Cardiac fibroblast (primary cell): Measurements from ENCODE around the gene EFNB2.

Experiments
- DNase-seq, 2 donors: peaks; one replicate each; pipeline versions ENCODE4 v3.0.0 to v3.0.0-alpha.2; 2010; ENCODE audit warnings: low read depth in 2 of 2
- H3K4me3 ChIP-seq, 2 donors: replicated peaks in 1 of 2; 1 replicate in 1 of 2; 2 replicates in 1 of 2; pipeline ENCODE4 v1.5.1; 2011; ENCODE audit warnings: low read depth in 2 of 2, low read length in 2 of 2, mild to moderate bottlenecking in 2 of 2, moderate library complexity in 1 of 2
- TF ChIP-seq, protein P1 (sequence below): IDR thresholded peaks from one replicate; pipeline ENCODE4 v1.5.1; 2011; ENCODE audit warnings: low read depth, mild to moderate bottlenecking, low read length, inconsistent platforms

The EFNB2 gene

DNA sequence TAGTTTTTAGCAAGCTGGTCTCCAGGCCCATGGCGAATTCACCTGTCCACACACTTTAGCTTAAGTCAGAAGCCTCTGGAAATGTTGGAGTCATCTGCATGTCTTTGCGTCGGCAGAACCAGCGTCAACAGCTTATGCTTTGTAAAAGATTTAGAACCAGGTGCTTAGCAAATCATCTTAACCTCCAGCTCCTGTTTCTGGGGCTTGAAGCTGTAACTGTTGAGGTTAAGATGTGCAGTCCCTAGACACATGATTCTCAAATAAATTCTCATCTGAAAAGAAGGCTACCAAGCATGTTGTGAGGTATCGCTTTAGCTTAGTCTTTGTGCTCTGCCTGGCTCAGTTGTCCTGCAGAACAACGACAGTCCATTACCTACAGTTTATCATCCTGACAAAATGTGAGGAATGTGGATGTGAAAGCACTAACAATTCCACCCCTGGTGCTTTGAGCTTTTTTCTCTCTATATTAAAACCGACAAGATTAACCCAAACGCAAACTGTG, 4.4 kb downstream of the EFNB2 start:
- TF ChIP-seq, protein P1, sequence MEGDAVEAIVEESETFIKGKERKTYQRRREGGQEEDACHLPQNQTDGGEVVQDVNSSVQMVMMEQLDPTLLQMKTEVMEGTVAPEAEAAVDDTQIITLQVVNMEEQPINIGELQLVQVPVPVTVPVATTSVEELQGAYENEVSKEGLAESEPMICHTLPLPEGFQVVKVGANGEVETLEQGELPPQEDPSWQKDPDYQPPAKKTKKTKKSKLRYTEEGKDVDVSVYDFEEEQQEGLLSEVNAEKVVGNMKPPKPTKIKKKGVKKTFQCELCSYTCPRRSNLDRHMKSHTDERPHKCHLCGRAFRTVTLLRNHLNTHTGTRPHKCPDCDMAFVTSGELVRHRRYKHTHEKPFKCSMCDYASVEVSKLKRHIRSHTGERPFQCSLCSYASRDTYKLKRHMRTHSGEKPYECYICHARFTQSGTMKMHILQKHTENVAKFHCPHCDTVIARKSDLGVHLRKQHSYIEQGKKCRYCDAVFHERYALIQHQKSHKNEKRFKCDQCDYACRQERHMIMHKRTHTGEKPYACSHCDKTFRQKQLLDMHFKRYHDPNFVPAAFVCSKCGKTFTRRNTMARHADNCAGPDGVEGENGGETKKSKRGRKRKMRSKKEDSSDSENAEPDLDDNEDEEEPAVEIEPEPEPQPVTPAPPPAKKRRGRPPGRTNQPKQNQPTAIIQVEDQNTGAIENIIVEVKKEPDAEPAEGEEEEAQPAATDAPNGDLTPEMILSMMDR: no peak
- DNase-seq: no peak
- H3K4me3 ChIP-seq: no peak overlapping the region

DNA sequence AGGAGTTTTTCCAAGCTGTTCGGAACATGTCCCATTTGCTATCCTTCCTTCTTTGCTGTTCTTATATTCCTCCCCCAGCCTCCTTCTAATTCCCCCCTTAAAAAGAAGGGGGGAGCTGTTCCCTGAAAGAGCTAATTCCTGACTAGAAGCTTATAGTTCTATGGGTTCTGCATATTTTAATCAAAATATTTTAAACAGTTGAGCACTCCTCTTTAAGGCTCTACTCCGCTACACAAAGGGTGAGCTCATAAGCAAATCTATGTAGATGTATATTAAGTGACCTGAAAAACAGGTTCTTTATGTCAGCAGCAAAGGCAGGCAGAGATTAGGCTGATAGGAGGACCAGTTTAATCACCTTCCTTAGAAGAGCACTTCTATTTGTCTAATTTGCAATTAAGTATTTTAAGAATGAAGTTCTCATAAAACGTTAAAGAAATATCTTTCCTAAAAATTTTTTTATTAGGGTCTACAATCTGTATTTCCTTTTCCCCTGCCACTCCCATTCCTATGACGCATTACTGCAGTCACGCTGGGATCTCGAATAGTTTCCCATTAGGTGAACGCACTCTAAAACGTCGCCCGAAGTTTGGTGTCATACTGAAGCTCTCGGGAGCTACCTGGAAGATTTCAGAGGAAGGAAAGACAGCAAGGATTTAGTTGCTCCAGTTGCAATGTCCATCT, 5.2 kb downstream of the EFNB2 start:
- H3K4me3 ChIP-seq: no peak overlapping the region
- no peak for DNase-seq
- TF ChIP-seq, protein P1: no peak

DNA sequence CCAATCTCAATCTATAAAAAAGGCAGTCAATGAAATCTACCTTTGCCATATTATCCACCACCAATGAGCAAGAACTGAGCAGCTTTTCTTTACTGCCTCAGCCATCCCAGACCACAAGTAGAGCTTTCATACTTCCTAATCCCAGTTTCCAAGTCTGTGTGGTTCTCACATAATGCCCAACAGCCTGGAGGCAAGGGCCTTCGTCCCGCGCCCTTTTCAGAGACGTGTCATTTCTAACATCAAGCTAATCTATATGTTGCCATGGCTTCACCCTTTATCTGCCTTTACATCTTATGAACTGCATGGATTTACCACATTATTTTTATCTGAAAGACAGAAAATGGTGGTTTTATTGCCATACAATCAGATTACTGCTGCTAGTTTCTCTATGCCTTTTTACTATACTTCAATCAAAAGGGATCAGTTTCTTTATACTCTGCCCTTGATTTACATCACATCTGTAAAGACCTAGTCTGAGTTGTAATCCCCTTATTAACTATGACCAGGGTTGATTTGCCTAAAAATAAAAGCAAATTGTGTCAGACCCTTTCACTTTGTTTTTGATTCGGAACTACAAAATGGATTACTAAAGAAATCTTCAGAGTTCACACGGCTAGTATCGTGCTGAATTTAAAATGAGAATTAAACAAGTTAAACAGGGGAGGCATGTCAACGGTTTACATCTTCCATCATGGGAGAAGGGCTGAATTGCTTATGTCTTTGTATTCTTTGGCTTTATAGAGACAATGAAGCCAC, 5.9 kb downstream of the EFNB2 start:
- TF ChIP-seq, protein P1: no peak
- no peak for DNase-seq
- H3K4me3 ChIP-seq: no peak overlapping the region

DNA sequence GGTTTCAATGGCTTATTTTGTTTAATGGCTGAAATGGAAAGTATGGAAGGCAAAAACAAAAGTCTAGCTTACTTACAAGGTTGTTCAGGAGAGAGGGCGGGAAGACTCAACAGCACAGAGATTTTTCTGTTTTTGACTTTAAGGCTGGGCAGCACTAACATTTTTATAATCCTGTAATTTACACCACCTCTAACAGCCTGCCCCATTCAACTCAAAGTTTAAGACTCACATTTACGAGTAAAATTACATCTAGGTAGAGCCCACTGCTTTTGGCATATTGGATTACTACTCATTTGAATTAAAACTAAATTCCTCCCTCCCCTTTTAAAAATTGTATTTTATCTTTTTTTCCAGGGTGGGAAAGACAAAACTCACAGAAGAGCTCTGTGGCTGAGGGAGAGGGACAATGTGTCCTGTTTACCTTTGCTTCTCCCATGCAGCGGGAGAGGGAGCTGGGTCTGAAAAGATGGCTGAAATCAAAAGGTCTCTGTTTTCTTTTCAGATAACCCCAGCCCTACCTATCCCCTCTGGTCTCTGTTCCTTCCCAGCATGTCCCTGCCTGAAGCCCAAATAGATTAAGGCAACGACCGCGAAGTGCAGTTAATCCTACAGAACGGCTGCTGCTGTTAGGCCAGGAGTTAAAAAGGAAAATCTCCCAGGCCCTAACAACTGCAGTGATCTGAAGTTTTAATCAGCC, 6.6 kb downstream of the EFNB2 start:
- no peak for DNase-seq
- no peak overlapping the region for H3K4me3 ChIP-seq
- TF ChIP-seq, protein P1: no peak

DNA sequence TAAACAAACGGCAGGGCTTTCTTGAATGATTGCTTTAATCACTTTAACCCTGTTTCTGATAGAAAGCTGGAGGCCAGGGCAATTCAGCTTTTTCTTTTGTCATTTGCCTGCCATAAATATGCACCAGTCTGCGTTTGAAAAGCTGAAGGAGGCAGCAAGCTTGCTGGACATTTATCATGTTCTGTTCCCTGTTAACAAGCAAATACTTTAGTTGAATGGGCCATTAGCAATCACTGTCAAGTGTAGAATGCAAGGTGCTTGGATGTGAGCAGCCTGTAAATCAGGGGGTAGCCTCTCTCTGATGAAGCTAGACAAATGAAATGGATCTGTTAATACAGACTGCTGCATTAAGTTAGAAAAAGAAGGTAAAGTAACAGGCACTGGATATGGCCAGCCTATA, 7.6 kb downstream of the EFNB2 start:
- no peak for DNase-seq
- TF ChIP-seq, protein P1: no peak
- H3K4me3 ChIP-seq: no peak overlapping the region

DNA sequence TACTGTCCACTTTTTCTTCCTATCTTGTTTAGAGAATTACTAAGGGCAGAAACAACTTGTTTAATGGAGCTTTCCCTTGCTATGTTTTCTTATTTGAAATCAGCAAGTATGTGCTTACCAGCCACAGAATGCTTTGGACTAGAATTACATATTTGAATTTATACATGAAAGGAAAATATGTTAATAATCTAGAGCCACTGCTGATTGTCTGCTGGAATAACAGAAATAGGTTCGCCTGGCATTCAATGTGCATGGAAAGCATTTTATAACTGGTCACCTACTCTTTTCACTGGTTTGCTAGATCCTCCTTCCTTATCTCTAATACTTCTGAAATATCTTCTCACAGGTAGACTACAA, 8.0 kb downstream of the EFNB2 start:
- TF ChIP-seq, protein P1: no peak
- H3K4me3 ChIP-seq: no peak overlapping the region
- no peak for DNase-seq
